Measurements from ENCODE around the gene KRT33A.

DNA sequence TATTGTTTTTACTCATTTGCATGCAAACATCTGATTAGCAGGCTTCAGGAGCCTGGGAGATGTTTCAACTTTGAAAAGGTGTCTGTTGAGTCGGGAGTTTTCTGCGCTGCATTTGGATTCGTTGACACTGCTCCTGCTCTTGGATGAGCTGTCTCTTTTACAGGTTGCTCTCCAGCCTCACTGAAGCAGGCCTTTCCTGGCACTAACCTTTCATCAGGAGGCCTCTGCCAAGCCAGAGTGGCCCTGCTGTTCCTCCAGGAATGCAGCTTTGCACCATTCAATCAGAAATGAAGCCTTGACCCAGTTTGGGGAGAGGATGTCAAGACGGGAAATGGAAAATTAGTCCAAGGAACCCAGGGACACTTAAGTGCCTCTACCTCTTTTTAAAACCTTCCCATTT is 47.6 kb downstream of the KRT33A start:
- TF ChIP-seq CTCF (IDR thresholded peaks at IDR 0.05; ENCODE audit: low read depth, low read length, missing input control), result no peak
- TF ChIP-seq TAF1 (conservative IDR thresholded peaks at IDR 0.05), result no peak
- no peak for TF ChIP-seq JUND (IDR thresholded peaks at IDR 0.05)
- TF ChIP-seq SP1 (IDR thresholded peaks at IDR 0.05), result no peak
- no peak for TF ChIP-seq YY1 (IDR thresholded peaks at IDR 0.05)
- no peak for TF ChIP-seq MAX (IDR thresholded peaks at IDR 0.05)
- no peak for TF ChIP-seq FOXA1 (IDR thresholded peaks at IDR 0.05)
- TF ChIP-seq, protein P1, sequence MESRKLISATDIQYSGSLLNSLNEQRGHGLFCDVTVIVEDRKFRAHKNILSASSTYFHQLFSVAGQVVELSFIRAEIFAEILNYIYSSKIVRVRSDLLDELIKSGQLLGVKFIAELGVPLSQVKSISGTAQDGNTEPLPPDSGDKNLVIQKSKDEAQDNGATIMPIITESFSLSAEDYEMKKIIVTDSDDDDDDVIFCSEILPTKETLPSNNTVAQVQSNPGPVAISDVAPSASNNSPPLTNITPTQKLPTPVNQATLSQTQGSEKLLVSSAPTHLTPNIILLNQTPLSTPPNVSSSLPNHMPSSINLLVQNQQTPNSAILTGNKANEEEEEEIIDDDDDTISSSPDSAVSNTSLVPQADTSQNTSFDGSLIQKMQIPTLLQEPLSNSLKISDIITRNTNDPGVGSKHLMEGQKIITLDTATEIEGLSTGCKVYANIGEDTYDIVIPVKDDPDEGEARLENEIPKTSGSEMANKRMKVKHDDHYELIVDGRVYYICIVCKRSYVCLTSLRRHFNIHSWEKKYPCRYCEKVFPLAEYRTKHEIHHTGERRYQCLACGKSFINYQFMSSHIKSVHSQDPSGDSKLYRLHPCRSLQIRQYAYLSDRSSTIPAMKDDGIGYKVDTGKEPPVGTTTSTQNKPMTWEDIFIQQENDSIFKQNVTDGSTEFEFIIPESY (IDR thresholded peaks at IDR 0.05), result no peak
